Brain microvascular endothelial cell (primary cell): ENCODE data around the gene ATP1A4.

Experiments used
- DNase-seq: peaks from one replicate; pipeline ENCODE4 v3.0.0-alpha.2; 2020
- H3K27ac ChIP-seq: fragments of 250-450 bp; sonication (Bioruptor Pico); 2 replicates; pipeline ENCODE4 v1.5.1; 2020; ENCODE audit warnings: mild to moderate bottlenecking, moderate library complexity
- H3K27me3 ChIP-seq: fragments of 250-450 bp; sonication (Bioruptor Pico); replicated peaks from 2 replicates; pipeline ENCODE4 v1.5.1; 2020; ENCODE audit warnings: mild to moderate bottlenecking
- H3K36me3 ChIP-seq: fragments of 250-450 bp; sonication (Bioruptor Pico); replicated peaks from 2 replicates; pipeline ENCODE4 v1.5.1; 2020; ENCODE audit warnings: mild to moderate bottlenecking
- H3K4me3 ChIP-seq: 2 replicates; pipeline ENCODE4 v1.5.1; 2011; ENCODE audit warnings: low read depth, mild to moderate bottlenecking, control low read depth, low read length, moderate library complexity
- in situ Hi-C: cut with HindIII; loops from 2 replicates; pipeline ENCODE4 v1.10.0; 2017; ENCODE audit warnings: low sequenced_read_pairs, low pct_ligation_motif_present
- TF ChIP-seq, protein P1 (sequence below): IDR thresholded peaks from 2 replicates; pipeline ENCODE4 v1.5.1; 2011; ENCODE audit warnings: low read depth, mild to moderate bottlenecking, moderate library complexity, low read length, control low read depth, inconsistent platforms; ENCODE audit errors: missing control alignments

ATP1A4 gene

GRCh38 chr1:160196143-160196542, 44.7 kb downstream of the ATP1A4 start:
- Histone ChIP-seq H3K36me3 (no peaks in the 10 kb centered on the region), H3K27me3 (no peaks in the 10 kb centered on the region), H3K27ac (no peak overlapping the region), H3K4me3 (no peak overlapping the region)
- TF ChIP-seq, protein P1, sequence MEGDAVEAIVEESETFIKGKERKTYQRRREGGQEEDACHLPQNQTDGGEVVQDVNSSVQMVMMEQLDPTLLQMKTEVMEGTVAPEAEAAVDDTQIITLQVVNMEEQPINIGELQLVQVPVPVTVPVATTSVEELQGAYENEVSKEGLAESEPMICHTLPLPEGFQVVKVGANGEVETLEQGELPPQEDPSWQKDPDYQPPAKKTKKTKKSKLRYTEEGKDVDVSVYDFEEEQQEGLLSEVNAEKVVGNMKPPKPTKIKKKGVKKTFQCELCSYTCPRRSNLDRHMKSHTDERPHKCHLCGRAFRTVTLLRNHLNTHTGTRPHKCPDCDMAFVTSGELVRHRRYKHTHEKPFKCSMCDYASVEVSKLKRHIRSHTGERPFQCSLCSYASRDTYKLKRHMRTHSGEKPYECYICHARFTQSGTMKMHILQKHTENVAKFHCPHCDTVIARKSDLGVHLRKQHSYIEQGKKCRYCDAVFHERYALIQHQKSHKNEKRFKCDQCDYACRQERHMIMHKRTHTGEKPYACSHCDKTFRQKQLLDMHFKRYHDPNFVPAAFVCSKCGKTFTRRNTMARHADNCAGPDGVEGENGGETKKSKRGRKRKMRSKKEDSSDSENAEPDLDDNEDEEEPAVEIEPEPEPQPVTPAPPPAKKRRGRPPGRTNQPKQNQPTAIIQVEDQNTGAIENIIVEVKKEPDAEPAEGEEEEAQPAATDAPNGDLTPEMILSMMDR, result no peak
- in situ Hi-C loops, result no loop called here
- DNase-seq, result no peak

- no peaks in the 10 kb centered on the region for H3K36me3 ChIP-seq
- no peak overlapping the region for H3K27ac ChIP-seq
- in situ Hi-C loops, result no loop called here
- TF ChIP-seq, protein P1, result no peak
- no peaks in the 10 kb centered on the region for H3K27me3 ChIP-seq
- DNase-seq, result no peak
- H3K4me3 ChIP-seq, result no peak overlapping the region
Observed at GRCh38 chr1:160197231-160197630, 45.8 kb downstream of the ATP1A4 start.

- Histone ChIP-seq H3K4me3 (no peak overlapping the region), H3K27ac (no peak overlapping the region), H3K36me3 (no peaks in the 10 kb centered on the region), H3K27me3 (no peaks in the 10 kb centered on the region)
- TF ChIP-seq, protein P1, result no peak
- no peak for DNase-seq
- in situ Hi-C loops, result no loop called here
Observed at GRCh38 chr1:160200786-160201185, 49.4 kb downstream of the ATP1A4 start.

DNA sequence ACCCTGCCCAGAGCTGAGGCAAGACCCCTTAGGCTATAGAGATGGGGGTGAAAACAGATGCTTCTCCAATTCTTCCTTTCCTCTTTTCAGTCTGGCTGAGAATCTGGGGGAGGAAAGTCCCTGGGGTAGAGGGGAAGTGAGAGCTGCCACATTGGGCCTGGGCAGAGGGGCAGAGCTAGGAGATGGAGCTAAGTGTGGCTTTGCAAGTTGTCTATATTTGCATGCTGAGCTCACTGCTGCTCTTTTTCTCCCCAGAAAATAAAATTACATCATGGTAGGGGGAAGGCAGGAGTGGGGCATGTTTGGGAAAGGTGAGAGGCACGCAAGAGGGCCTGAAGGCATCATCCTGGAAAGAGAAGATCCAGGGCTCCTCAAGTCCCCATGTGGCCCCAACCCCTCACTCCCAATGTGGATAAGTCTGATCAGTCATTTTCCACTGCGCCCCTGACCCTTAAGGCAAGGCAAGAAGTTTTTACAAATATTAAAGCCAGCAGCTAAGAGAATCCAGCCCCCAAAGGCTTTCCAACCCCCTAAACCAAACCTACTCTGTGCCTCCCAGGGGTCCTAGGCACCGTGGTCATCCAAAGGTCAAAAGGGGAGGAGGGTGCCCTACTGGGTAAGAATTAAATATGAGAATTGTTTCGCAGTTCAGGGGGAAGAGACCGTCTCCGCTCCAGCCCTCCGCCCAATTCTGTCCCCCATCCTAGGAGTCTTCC, 53.3 kb downstream of the ATP1A4 start:
- peak overlapping the region; percentile 35 for H3K27ac ChIP-seq
- H3K27me3 ChIP-seq, result no peaks in the 10 kb centered on the region
- H3K4me3 ChIP-seq, result peak overlapping the region; percentile 40
- TF ChIP-seq, protein P1, result no peak
- in situ Hi-C loops, result no loop called here
- peaks cover 24% of the 10 kb centered on the region for H3K36me3 ChIP-seq
- no peak for DNase-seq

- peaks cover 31% of the 10 kb centered on the region for H3K36me3 ChIP-seq
- DNase-seq, result peak; percentile 35
- H3K27me3 ChIP-seq, result no peaks in the 10 kb centered on the region
- peak within 1 kb of the TSS; percentile 97 for H3K4me3 ChIP-seq
- TF ChIP-seq, protein P1, result no peak
- in situ Hi-C loops, result no loop called here
- H3K27ac ChIP-seq, result peak within 1 kb of the TSS; percentile 86
Observed at GRCh38 chr1:160205242-160206035, 54.0 kb downstream of the ATP1A4 start, which contains the start of gene PEA15. PEA15 (plus strand) TSS chr1:160205384; CDS start chr1:160211545, 6,161 bp downstream.
